Measurements from ENCODE around the gene CCDC154. TPM values are rescaled to one million over a fixed set of nuclear protein-coding genes. Genes with fewer than 3 reads are reported as not detected.
A peak's percentile ranks its signal among the peaks of the same experiment; 100 is the strongest.

Gene CCDC154
- total RNA-seq, 2 donors from 2014 or later, result 2.6 to 3.6 TPM

- ATAC-seq (no peak), DNase-seq (ENCODE audit: low spot score in 2 of 2) (no peak)
- H3K9me3 Mint-ChIP-seq, result no peaks in the 10 kb centered on the region
- H3K27ac Mint-ChIP-seq, result no peak overlapping the region
- H3K36me3 Mint-ChIP-seq, result no peaks in the 10 kb centered on the region
These were observed 50.7 kb downstream of the CCDC154 start for GRCh38 chr16:1393613-1394176.

- peak overlapping the region in 1 of 2 donors; percentile 55 for H3K27ac Mint-ChIP-seq
- DNase-seq (ENCODE audit: low spot score in 2 of 2) (no peak), ATAC-seq (no peak)
- H3K36me3 Mint-ChIP-seq, result no peaks in the 10 kb centered on the region
- H3K9me3 Mint-ChIP-seq, result no peaks in the 10 kb centered on the region
These were observed 51.5 kb downstream of the CCDC154 start for GRCh38 chr16:1392826-1393225.

- no peak for ATAC-seq
These were observed 54.0 kb downstream of the CCDC154 start for GRCh38 chr16:1390239-1390779.

GRCh38 chr16:1389762-1390161 is 54.6 kb downstream of the CCDC154 start:
- no peaks in the 10 kb centered on the region for H3K36me3 Mint-ChIP-seq
- no peaks in the 10 kb centered on the region for H3K9me3 Mint-ChIP-seq
- DNase-seq (ENCODE audit: low spot score in 2 of 2) (no peak), ATAC-seq (no peak)
- no peak overlapping the region for H3K27ac Mint-ChIP-seq

More at GRCh38 chr16:1390239-1390779, 54.0 kb downstream of the CCDC154 start:
- H3K36me3 Mint-ChIP-seq, result no peaks in the 10 kb centered on the region
- DNase-seq (ENCODE audit: low spot score in 2 of 2), result no peak
- H3K9me3 Mint-ChIP-seq, result no peaks in the 10 kb centered on the region
- peak overlapping the region in 1 of 2 donors; percentile 60 for H3K27ac Mint-ChIP-seq

GRCh38 chr16:1387331-1387730 is 57.0 kb downstream of the CCDC154 start:
- ATAC-seq (no peak), DNase-seq (ENCODE audit: low spot score in 2 of 2) (no peak)
- Mint-ChIP-seq H3K9me3 (no peaks in the 10 kb centered on the region), H3K36me3 (no peaks in the 10 kb centered on the region), H3K27ac (no peak overlapping the region)

- H3K36me3 Mint-ChIP-seq, result no peaks in the 10 kb centered on the region
- DNase-seq (ENCODE audit: low spot score in 2 of 2), result no peak
- H3K9me3 Mint-ChIP-seq, result no peaks in the 10 kb centered on the region
- no peak overlapping the region for H3K27ac Mint-ChIP-seq
- ATAC-seq, result no peak
These were observed 59.1 kb downstream of the CCDC154 start for GRCh38 chr16:1385232-1385631.

Other genes with a start within 250 kb of the CCDC154 start
- gene TPSG1, start 219.3 kb downstream of the CCDC154 start, total RNA-seq, result not detected
- gene TPSB2, start 214.4 kb downstream of the CCDC154 start, total RNA-seq, result 1 to 10 TPM in 1 of 2 donors, not detected in 1; 1.3 TPM
- gene TPSAB1, start 203.9 kb downstream of the CCDC154 start, total RNA-seq, result under 1 TPM; 0.64 to 0.77 TPM
- gene TPSD1, start 188.5 kb downstream of the CCDC154 start, total RNA-seq, result not detected
- 100 to 1,000 TPM; 205 to 246 TPM for gene UBE2I, start 134.9 kb downstream of the CCDC154 start, total RNA-seq
- 1 to 10 TPM in 1 of 2 donors, under 1 TPM in 1; 0.34 to 1.9 TPM for gene BAIAP3, start 110.9 kb downstream of the CCDC154 start, total RNA-seq
- gene TSR3, start 92.7 kb downstream of the CCDC154 start, total RNA-seq, result 10 to 100 TPM; 34.4 to 50.8 TPM
- 10 to 100 TPM; 21.7 to 25.4 TPM for gene GNPTG, start 92.6 kb downstream of the CCDC154 start, total RNA-seq
- 10 to 100 TPM; 38.0 to 72.1 TPM for gene UNKL, start 29.9 kb downstream of the CCDC154 start, total RNA-seq
- 10 to 100 TPM; 12.4 to 15.2 TPM for gene UQCC4, start 23.8 kb downstream of the CCDC154 start, total RNA-seq
- under 1 TPM in 1 of 2 donors, not detected in 1; 0.27 TPM for gene PERCC1, start 13.5 kb downstream of the CCDC154 start, total RNA-seq
- 100 to 1,000 TPM in 1 of 2 donors, 10 to 100 TPM in 1; 43.2 to 138 TPM for gene CLCN7, start 30.5 kb upstream of the CCDC154 start, total RNA-seq
- not detected for gene PTX4, start 44.4 kb upstream of the CCDC154 start, total RNA-seq
- gene TELO2, start 48.8 kb upstream of the CCDC154 start, total RNA-seq, result 10 to 100 TPM; 53.4 to 94.9 TPM
- gene TMEM204, start 89.1 kb upstream of the CCDC154 start, total RNA-seq, result 10 to 100 TPM; 10.3 to 17.6 TPM
- gene IFT140, start 167.5 kb upstream of the CCDC154 start, total RNA-seq, result 10 to 100 TPM; 16.0 to 17.1 TPM
- gene CRAMP1, start 167.8 kb upstream of the CCDC154 start, total RNA-seq, result 10 to 100 TPM; 16.5 to 19.5 TPM
- gene JPT2, start 233.7 kb upstream of the CCDC154 start, total RNA-seq, result 10 to 100 TPM; 66.5 to 74.8 TPM

All from activated naive CD4-positive, alpha-beta T cell treated with anti-CD3 and anti-CD28 coated beads, Interleukin-2, amount 50 U/mL, for 72 hours (primary cell).